ENCODE measurements around the gene NME4.

The NME4 gene

DNA sequence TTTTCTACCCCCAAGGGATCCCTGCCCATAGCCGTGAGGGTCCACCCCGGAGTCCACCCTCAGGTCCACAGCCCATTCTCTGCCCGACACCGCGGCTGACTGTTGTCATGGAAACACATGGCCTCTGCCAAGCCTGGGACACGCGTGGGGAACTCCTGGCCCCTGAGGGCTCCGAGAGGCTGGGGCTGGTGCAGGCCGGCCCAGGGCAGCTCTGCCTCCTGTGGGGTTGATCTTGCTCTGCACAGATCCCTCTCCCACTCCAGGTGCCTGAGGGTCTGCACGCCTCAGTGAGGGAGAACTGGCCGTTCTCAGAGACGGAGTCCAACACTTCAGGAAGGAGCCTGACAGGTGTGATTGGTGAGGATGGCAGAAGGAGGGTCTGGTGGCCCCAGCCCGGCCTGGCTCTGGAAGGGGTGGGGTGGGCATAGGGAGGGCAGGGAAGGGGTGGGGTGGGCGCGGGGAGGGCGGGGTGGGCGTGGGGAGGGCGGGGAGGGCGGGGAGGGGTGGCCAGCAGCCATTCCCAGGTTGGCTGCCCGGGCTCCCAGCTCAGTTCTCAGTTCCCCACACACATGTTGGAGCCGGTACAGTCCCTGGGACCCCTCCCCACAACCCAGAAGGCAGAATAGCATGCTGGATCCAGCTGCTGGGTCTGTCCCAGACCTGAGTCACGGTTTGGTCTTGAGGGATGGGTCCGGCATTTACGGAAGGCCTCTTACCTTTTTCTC lies 33.1 kb upstream of the NME4 start:
- DNase-seq, result no peak

DNA sequence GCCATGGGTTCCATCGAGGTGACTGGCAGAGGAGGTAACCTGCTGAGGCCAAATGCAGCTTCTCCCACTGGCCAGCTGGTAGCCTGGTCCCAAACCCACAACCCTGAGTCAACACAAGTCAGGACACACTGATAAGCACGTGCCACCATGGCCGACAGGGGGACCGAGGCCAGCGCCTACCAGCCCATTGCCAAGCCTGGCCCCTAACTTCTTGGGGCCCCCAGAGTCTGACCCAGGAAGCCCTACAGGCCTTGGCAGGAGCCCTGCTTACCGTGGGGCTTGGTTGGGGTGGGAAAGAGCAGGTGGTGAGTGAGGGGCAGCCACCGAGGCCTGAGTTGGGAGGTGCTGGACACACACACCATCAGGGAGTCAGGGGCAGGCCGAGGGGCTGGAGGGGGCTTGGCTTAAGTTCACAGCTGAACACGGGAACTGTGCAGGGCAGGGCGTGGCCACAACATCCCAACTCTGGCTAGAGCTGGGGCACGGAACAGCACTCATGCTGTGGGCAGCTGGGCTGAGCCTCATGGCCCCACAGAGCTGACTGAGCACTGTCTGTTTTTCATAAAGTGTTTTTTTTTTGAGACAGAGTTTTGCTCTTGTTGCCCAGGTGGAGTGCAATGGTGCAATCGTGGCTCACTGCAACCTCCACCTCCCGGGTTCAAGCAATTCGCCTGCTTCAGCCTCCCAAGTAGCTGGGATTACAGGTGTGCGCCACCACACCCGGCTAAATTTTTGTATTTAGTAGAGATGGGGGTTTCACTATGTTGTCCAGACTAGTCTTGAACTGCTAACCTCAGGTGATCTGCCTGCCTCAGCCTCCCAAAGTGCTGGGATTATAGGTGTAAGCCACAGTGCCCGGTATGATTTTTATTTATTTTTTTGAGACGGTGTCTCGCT lies 32.2 kb upstream of the NME4 start:
- DNase-seq, result no peak

DNA sequence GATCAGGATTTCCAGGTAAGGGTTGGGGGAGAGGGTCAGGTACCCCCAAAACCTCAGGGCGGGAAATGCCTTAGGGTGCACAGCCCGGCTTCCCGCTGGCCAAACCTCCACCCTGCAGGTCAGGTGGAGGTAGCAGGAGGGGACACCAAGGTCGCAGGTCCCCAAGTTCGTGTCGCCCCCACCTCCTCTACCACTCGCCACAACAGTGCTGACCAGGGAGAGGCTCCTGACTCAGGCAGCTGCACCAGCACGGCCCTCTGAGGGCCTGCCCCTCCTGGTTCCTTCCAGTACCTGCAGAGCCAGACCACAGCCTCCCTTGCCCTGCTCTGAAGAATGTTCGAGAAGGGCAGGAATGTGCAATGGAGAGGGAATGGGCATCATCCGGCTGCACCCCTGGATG lies 30.5 kb upstream of the NME4 start:
- DNase-seq, result no peak

DNA sequence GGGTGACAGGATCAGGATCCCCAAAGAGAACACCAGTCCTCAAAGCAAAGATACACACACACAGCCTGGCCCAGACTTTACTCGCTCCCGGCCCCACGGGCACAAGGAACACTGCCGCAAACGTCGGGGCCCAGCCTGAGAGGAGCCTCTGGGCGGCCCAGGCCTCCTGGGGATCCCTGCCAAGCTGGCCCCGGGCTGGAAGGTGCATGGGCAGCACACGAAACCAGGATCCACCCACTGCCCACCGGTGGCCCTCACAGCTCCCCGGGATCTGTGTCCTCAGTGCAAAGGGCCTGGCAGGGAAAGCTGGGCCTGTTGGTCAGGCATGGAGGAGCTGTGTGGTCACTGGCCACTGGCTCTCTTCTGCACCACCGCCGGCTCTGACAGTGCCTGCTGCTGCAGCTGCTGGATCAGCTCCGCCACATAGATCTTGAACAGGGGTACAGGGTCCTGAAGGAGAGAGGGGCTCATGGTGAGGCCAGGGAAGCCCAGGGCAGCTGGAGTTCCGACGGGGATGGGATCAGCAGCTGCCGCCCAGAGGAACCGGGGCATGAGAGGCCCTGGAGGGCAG lies 29.6 kb upstream of the NME4 start:
- no peak for DNase-seq

DNA sequence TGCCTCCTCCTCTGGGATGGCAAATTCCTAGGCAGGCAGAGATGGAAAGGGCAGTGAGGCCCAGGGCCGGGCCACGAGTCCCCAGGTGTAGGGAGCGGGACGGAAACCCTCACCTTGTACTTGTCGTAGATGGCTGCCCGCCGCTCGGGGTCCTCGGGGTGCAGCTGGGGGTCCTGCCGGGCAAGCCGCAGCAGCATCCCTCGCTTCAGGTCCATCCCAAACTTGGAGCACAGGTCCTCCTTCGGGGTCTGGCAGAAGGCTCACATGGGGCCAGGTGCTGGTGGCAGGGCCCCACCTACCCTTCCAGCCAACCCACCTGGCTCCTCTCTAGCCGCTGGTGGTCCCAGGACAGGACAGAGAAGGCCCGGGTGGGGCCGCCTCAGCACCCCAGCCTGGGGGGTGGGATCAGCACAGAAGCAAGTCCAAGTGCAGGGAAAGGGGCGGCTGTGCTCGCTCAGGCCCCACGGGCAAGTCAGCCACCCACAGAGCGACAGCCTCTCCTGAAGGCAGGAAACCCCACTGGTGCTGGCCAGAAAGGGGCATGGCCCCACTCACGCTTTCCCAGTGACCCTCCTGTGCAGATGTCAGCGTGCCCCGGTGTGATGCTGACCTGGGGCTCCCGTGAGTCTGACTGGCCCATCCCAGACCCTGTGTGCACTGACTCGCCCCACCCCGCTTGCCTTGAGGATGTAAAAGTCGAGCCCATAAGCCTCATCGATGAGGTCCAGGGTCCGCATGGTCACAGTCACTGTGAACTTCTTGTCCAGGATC lies 28.4 kb upstream of the NME4 start:
- DNase-seq, result no peak

DNA sequence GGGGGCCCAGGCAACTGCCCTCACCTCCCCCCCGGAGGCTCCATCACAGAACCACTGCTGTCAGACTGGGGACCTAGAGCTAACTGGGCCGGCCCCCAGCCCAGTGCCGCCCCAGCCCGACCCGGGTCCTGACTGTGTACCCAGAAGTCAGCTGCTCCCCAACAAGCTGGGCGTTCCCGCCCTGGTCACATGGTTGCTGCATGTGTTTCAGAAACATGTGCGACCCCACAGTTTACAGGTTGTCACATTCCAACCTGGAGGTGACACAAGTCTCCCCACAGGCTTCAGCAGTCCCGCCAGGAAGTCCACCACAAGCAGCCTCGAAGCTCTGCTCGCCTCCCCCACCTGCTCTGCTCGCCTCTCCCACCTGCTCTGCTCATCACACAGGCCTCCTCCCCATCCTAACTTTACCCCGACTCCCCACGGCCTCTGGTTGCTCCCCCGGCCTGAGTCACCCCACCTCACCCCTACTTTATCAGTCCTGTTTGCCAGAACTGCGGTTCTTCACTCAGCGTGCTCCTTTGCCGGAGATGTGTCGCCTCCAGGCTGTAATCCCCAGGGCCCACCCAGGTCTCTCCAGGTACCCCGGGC lies 27.6 kb upstream of the NME4 start:
- no peak for DNase-seq

DNA sequence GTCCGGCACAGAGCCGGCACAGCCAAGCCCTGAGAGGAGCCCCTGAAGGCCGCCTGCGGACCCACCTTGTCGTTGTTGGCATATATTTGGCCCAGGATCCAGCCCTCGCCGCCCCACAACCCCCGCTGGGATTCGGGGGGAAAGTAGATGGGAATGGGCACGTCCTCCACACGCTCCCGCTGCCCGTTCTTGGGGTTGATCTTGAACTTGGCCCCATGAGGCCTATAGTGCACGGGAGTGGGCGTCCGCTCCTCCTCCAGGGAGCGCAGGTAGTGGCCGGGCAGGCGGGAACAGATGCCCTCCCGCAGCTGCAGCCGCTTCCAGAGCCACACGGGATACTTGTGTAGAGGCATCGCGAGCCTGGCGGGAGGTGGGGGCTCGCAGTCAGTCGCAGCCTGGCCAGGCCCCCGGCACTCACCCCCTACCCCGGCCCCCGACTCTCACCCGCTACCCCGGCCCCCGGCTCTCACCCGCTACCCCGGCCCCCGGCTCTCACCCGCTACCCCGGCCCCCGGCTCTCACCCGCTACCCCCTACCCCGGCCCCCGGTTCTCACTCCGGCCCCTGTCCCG lies 27.0 kb upstream of the NME4 start:
- no peak for DNase-seq

DNA sequence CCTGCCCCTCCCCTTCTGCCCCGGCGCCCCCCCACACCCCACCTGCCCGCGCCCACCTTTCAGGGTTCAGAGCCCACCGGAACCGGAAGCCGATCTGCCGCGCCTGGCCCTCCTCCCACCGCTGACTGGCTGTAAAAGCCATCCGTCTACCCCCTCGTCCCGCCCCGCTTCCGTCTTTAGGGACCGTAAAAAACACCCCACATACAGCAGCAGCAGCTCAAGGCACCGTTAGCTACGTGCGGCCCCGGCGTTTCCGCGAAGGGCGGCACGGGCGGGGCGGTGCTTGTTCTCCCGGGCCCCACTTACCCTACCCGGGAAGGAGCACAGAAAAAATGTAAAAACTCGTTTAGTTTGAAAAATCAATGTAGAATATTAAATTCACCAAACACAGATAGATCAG lies 26.6 kb upstream of the NME4 start, which contains the start of gene MRPL28:
TSS of gene MRPL28 (minus strand) at position 96 of the 400 bp plus-strand sequence. CDS start 320 bp downstream, outside the sequence.
- DNase-seq, result peak; percentile 94

DNA sequence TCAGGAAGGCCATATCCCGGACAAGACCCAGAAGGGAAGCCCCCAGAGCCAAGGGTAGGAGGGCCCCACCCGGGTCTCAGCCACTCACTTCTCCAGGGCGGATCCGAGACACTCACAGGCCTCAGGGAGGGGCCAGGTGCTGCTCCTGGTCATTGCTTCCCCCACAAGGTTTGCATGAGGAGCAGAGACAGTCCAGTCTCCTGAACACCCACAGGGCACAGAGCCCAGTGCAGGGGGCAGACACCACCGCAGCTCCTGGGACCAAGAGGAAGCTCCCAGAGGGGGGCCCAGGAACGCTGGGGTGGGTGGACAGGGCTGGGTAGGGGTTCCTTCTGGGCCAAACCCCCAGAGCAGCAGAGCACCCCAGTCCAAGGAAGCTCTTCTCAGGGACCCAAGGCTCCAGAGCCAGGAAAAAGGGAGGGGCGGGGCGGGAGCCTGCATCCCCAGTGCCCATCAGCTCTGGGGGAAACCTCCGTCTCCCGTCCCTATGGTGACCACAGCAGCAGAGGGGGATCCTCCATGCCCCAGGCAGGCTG lies 26.0 kb upstream of the NME4 start:
- DNase-seq, result no peak

DNA sequence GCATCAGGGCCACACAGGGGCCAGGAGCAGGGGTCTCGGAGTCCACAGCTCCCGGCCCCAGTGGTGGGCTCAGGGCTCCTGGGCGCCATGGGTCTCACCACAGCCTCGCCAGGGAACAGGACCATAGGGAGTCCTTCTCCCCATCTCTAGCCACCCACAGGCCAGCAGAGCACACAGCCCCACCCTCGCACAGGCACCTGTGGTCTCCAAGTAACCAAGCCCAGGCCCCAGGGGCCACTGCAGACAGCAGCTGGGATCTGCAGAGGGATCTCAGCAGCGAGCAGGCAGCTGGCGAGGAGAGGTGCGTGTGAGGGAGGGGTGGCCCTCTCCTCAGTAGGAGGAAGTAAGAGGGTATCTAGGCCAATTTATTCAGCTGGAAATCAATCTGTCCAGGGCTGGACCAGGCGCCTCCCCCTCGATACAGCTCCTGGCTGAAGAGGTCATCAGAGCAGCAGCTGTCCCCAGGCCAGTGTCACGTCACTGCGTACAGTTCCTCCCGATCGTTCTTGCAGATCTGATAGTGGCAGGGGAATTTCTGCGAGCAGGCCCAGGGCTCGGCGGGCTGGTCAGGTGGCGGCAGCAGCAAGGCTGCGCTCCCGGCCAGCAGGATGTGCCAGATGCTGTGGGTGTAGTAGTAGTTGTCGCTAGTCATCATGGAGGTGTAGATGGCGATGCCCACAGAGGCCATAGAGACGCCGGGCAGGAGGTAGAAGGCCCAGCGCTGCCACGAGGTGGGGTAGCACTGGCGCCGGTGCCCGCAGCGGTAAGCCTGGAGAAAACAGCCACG lies 25.3 kb upstream of the NME4 start:
- no peak for DNase-seq

DNA sequence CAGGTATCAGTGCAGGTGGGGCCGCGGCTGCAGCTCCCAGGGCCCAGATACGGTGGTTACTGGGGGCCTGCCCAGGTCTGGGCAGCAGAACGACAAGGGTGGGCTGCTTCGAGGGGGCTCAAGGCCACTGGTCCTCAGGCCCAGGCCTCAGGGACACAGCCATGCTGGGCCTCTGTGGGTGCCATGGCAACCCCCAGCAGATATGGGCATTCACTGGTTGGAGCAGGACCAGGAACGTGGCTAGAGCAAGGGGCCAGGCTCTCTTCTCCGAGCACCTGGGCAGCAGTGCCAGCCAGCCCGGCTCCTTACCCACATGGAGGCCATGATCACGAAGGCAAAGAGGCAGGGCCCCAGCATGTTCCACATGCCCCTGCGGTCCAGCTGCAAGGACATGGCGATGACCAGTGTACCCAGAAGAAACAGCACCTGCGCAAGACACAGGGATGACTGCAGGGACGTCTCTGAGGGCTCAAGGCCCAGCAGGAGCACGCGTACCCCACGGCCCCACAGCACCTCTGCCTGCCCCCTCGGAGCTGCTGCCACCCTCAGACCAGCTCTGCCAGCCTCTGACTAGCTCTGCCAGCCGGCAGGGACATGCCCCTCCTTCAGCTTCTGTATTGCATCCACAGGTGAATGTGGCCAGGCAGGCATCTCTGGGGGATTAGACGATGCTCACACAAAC lies 24.6 kb upstream of the NME4 start:
- DNase-seq, result no peak

DNA sequence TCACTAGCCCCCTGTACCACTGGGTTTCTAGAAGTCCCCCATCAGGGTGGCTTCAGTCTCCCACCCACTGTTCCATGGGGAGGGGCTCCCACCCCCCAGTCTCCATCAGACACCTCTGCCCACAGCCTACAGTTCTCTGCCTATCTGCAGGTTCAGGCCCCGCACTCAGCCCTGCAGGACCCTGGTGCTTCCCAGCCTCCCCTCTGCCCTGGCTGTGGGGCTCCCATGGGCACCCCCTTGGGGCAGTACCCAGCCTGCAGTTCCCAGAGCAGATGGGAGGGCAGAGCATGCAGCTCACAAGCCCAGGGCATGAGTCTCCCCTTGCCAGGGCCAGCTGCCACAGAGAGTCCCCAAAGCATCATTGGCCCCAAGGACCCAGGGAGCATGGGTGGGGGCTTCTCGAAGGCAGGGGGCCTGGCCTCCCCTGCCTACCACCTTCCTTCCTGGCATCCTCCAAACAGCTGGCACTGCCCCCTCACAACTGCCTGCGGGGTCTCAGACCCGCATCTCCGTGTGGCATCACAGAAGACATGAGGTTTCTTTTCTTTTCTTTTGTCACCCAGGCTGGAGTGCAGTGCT lies 23.9 kb upstream of the NME4 start:
- DNase-seq, result no peak

DNA sequence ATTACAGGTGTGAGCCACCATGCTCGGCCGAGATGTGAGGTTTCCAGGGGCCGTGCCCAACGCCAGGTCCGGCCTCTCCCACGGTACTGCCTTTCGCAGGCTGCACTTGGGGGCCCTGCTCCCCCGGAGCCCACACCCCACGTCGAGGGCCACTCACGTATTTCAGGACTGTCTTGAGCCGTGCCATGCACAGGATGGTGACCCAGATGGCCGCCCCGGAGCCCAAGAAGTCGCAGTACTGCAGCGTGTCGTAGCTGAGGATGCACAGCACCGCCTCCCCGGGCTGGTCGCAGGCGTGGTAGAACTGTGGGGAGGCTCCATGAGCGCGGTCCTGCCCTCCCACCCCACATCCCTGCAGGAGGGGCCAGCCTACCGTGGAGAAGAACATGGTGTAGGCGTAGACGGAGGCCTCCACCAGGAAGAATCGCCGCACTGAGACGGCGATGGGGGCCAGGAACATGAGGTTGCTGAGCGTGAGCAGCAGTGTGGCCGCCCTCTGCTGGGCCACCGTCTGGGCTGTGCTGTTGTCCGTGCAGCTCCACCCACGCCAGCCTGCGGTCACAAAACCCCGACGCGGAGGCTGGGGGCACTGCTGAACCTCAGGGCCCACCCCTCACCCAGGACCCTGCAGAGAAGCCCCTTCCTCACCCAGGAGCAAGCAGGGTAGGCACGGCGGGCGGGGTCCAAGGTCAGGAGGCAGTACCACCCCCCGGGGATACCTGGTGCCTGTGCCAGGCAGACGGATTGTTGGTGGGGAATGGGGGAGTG lies 23.0 kb upstream of the NME4 start:
- no peak for DNase-seq

DNA sequence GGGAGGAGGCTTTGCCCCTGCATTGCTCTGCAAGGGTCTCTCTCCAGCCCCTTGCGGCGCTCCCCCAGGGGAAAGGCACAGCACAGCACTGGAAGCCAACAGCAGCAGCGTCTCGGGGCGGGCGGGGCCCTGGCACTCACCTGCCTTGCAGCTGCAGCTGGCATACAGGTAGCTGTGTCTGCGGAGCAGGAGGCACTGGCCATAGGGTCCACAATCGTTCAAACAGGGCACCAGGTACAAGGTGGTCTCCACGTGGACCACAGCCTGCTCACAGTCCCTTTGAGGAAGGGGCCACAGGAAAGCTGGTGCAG lies 22.4 kb upstream of the NME4 start:
- no peak for DNase-seq

DNA sequence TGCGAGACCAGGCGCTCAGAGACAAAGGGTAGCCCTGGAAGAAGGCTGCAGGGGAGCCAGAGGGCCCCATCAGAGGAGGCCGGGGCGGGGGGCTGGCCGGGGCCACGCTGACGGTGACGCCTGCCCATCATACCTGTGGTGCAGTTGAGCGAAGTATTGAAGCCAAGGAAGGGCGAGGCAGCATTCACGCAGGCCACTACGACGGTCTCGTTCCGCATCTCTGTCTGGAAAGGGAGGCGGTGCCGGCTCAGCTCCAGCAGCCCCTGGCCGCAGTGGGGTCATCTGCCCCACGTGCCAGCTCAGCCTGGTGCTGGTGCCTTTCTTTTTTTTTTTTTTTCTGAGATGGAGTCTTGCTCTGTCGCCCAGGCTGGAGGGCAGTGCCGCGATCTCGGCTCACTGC lies 21.8 kb upstream of the NME4 start:
- no peak for DNase-seq

DNA sequence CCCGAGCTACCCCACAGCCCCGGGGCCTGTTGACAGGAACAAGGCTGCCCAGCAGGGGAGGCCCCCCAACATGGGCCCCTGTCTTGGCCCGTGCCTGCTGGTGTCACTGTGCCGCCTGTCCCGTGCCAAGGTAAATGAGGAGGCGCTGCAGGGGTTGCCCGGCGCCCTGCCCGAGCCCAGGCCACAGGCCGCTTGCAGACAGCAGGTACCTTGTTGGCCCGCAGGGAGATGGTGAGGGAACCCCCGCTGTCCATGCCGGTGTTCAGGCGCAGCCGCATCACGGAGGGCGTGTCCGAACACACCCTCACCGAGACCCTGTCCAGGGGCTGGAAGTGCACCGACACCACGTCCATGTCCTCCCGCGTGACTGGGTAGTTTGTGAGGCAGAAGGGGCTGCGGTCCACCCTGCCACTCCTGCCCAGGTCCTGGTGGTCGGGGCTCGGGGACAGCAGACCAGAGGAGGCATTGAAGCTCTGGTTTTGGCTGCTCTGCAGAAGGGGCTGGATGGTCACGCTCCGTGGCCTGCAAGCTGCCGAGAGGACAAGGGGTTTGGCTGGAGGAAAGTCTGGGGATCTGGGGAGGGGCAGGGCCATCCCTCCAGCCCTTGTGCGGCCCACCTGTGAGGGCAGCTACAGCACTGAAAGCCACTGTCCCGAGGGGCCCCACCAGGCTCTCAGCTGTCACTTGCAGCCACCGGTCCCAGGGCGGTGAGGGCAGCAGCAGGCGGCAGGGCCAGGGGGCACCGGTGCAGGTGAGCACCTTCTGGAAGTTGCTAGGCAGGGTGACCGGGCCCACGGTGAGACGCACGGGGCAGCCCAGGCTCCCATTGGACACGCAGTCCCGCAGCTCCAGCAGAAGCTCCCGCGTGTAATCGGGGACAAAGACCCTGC lies 20.8 kb upstream of the NME4 start:
- DNase-seq, result no peak

DNA sequence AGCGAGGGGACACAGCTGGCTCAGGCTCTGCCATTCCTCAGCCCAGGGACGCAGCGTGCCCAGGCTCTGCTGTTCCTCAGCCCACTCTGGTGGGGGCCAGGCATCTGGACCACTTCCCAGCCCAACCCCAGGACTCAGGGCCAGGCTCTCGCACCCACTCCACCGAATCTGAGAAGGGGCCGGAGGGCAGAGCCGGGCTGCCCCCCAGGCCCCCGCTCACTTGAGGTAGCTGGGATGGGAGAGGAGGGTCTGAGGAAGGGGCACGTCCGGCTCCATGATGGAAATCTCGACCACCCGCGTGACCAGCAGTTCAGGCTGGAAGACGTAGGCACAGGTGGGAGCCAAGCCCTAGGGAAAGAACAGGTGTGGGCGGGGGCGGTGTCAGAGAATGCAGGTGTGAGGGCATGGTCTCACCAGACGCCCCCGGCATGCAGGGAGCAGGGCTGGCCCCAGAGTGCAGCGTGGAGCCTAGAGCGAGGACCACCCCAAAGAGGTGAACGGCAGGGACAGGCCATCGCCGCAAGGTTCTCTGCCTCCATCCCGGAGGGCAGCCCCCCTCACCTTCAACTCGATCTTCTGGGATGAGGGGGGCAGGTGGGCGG lies 20.1 kb upstream of the NME4 start:
- no peak for DNase-seq

DNA sequence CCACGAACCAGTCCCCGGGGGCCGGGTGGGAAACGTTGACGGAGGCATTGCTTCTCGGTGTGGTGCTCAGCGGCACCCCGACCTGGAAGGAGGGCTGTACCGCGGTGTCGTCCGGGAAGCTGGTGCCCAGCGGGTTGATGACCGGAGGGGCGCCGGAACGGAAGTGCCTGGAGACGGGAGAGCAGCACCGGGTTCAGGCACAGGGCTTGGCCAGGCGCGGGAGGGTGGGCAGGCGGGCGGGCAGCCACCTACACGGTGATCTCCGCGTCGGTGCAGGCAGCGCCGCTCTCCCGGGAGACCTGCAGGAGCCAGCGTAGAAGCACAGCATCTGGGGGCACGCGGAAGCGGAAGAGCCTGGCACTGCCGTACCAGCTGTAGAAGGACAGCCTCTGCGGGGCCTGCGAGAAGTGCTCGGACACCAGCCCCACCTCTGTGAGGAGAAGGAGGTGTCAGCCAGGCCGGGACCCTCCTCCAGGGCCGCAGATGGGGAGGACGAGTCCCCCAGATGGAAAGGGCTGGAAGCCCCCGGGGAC lies 19.5 kb upstream of the NME4 start:
- no peak for DNase-seq
